Loucy (cell line): ENCODE data around the gene RRAGA.

Experiments used
- H2AFZ ChIP-seq: fragments of 200-600 bp; sonication (generic); 2 replicates; pipeline ENCODE4 v1.6.0; 2016; ENCODE audit warnings: antibody characterized with exemption, mild to moderate bottlenecking, low read length, moderate library complexity
- H3F3A ChIP-seq: fragments of 200-600 bp; 2 replicates; pipeline ENCODE4 v1.6.0; 2016; ENCODE audit warnings: antibody characterized with exemption, low read depth, mild to moderate bottlenecking
- H3K27me3 ChIP-seq: fragments of 200-600 bp; sonication (generic); 2 replicates; pipeline ENCODE4 v1.6.1; 2014; ENCODE audit warnings: low read length, mild to moderate bottlenecking; ENCODE audit not compliant: insufficient read depth, poor library complexity, severe bottlenecking
- H3K36me3 ChIP-seq: fragments of 200-600 bp; sonication (generic); 2 replicates; pipeline ENCODE4 v1.6.1; 2016; ENCODE audit warnings: low read length; ENCODE audit not compliant: insufficient read depth
- H3K4me1 ChIP-seq: fragments of 200-600 bp; sonication (generic); 2 replicates; pipeline ENCODE4 v1.5.1; 2014; ENCODE audit warnings: low read length, mild to moderate bottlenecking; ENCODE audit not compliant: insufficient read depth, poor library complexity, severe bottlenecking
- H3K4me2 ChIP-seq: fragments of 200-600 bp; sonication (generic); 2 replicates; pipeline ENCODE4 v1.6.0; 2014; ENCODE audit warnings: antibody characterized with exemption, low read length, low read depth, mild to moderate bottlenecking; ENCODE audit not compliant: poor library complexity, severe bottlenecking
- H3K4me3 ChIP-seq: fragments of 200-600 bp; sonication (generic); 2 replicates; pipeline ENCODE4 v1.5.1; 2014; ENCODE audit warnings: low read length, mild to moderate bottlenecking, mixed read lengths; ENCODE audit not compliant: poor library complexity, severe bottlenecking
- H3K79me2 ChIP-seq: fragments of 200-600 bp; sonication (generic); 2 replicates; pipeline ENCODE4 v1.6.1; 2014; ENCODE audit warnings: low read length; ENCODE audit not compliant: insufficient read depth
- H3K9ac ChIP-seq: fragments of 200-600 bp; sonication (generic); 2 replicates; pipeline ENCODE4 v1.6.0; 2014; ENCODE audit warnings: mild to moderate bottlenecking, low read depth, low read length, moderate library complexity; ENCODE audit not compliant: poor library complexity, severe bottlenecking
- H3K9me2 ChIP-seq: fragments of 200-600 bp; sonication (generic); replicated peaks from 2 replicates; pipeline ENCODE4 v1.6.1; 2016; ENCODE audit warnings: low read depth, low read length, mixed read lengths
- H3K9me3 ChIP-seq: fragments of 200-600 bp; sonication (generic); 2 replicates; pipeline ENCODE4 v1.6.1; 2014; ENCODE audit warnings: mild to moderate bottlenecking, antibody characterized with exemption, low read length, low read depth; ENCODE audit not compliant: insufficient read depth
- H4K20me1 ChIP-seq: fragments of 200-600 bp; sonication (generic); 2 replicates; pipeline ENCODE4 v1.6.0; 2014; ENCODE audit warnings: antibody characterized with exemption, low read length, mild to moderate bottlenecking; ENCODE audit not compliant: insufficient read depth, poor library complexity, severe bottlenecking
- EZH2phosphoT487 ChIP-seq: fragments of 200-600 bp; IDR thresholded peaks from 2 replicates; pipeline ENCODE4 v1.6.1; 2018; ENCODE audit warnings: antibody characterized with exemption, mild to moderate bottlenecking, moderate library complexity, borderline replicate concordance
- TF ChIP-seq, protein P1 (sequence below): fragments of 200-600 bp; sonication (generic); conservative IDR thresholded peaks from 2 replicates; pipeline ENCODE4 v1.5.1; 2014; ENCODE audit warnings: mild to moderate bottlenecking, antibody characterized with exemption, low read length

Gene RRAGA

DNA sequence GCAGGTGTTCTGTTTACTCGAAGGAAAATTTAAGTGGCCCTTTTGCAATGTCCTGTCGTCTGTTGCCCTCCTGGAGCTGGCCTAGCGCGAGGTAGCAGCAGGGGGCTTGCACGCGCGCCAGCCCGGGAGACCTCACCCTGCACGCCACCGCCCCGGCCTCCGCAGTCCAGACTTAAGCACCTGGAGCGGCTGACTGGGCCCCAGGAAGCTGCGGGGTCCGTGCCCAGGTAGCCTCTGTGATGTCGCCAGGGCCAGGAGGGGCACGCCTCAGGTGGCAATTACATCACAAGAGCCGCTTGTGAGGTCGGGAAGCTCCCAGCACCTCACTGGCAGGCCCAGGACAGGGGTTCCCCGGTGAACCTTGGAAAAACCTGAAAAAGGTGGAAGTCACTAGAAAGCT, 16.2 kb upstream of the RRAGA start, which contains the start of gene SAXO1:
TSS of gene SAXO1 (minus strand) at position 195 of the 400 bp plus-strand sequence. CDS start 301 bp downstream, outside the sequence.
- Histone ChIP-seq H4K20me1 (no peaks in the 10 kb centered on the region), H3K4me3 (no peak within 1 kb of the TSS), H3K4me2 (no peak within 1 kb of the TSS), H2AFZ (no peak within 1 kb of the TSS), H3F3A (no peaks in the 10 kb centered on the region), H3K9me3 (no peaks in the 10 kb centered on the region), H3K79me2 (no peaks in the 10 kb centered on the region), H3K9me2 (no peaks in the 10 kb centered on the region), H3K36me3 (no peaks in the 10 kb centered on the region), H3K4me1 (no peaks in the 10 kb centered on the region), H3K27me3 (no peaks in the 10 kb centered on the region), H3K9ac (no peak within 1 kb of the TSS)
- TF ChIP-seq, protein P1, sequence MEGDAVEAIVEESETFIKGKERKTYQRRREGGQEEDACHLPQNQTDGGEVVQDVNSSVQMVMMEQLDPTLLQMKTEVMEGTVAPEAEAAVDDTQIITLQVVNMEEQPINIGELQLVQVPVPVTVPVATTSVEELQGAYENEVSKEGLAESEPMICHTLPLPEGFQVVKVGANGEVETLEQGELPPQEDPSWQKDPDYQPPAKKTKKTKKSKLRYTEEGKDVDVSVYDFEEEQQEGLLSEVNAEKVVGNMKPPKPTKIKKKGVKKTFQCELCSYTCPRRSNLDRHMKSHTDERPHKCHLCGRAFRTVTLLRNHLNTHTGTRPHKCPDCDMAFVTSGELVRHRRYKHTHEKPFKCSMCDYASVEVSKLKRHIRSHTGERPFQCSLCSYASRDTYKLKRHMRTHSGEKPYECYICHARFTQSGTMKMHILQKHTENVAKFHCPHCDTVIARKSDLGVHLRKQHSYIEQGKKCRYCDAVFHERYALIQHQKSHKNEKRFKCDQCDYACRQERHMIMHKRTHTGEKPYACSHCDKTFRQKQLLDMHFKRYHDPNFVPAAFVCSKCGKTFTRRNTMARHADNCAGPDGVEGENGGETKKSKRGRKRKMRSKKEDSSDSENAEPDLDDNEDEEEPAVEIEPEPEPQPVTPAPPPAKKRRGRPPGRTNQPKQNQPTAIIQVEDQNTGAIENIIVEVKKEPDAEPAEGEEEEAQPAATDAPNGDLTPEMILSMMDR: no peak
- no peak for TF ChIP-seq EZH2phosphoT487

DNA sequence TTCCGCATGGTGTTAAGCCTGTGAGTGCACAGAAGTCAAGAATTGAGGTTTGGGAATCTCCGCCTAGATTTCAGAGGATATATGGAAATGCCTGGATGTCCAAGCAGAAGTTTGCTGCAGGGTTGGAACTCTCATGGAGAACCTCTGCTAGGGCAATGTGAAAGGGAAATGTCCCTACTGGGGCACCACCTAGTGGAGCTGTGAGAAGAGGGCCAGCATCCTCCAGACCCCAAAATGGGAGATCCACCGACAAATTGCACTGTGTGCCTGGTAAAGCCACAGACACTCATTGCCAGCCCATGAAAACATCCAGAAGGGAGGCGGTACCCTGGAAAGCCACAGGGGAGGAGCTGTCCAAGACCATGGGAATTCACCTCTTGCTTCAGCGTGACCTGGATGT, 12.6 kb upstream of the RRAGA start:
- Histone ChIP-seq H3F3A (no peaks in the 10 kb centered on the region), H3K9ac (no peak overlapping the region), H2AFZ (no peak overlapping the region), H3K4me3 (no peak overlapping the region), H3K4me1 (no peaks in the 10 kb centered on the region), H3K79me2 (no peaks in the 10 kb centered on the region), H3K36me3 (no peaks in the 10 kb centered on the region), H3K9me3 (no peaks in the 10 kb centered on the region), H3K27me3 (no peaks in the 10 kb centered on the region), H3K9me2 (no peaks in the 10 kb centered on the region), H3K4me2 (no peak overlapping the region), H4K20me1 (no peaks in the 10 kb centered on the region)
- no peak for TF ChIP-seq EZH2phosphoT487
- TF ChIP-seq, protein P1: peak; percentile 40; the same call in 1 of the 2 replicates

DNA sequence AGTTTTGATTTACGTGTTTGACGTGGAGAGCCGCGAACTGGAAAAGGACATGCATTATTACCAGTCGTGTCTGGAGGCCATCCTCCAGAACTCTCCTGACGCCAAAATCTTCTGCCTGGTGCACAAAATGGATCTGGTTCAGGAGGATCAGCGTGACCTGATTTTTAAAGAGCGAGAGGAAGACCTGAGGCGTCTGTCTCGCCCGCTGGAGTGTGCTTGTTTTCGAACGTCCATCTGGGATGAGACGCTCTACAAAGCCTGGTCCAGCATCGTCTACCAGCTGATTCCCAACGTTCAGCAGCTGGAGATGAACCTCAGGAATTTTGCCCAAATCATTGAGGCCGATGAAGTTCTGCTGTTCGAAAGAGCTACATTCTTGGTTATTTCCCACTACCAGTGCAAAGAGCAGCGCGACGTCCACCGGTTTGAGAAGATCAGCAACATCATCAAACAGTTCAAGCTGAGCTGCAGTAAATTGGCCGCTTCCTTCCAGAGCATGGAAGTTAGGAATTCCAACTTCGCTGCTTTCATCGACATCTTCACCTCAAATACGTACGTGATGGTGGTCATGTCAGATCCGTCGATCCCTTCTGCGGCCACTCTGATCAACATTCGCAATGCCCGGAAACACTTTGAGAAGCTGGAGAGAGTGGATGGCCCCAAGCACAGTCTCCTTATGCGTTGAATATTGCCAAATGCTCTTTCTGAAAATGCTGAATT, 850 bp downstream of the RRAGA start:
- Histone ChIP-seq H3F3A (no peaks in the 10 kb centered on the region; the same call in 1 of the 2 replicates), H3K9ac (peak overlapping the region; percentile 84), H3K27me3 (no peaks in the 10 kb centered on the region), H4K20me1 (peaks cover 7% of the 10 kb centered on the region), H3K4me2 (peak overlapping the region; percentile 76), H3K4me1 (peaks cover 5% of the 10 kb centered on the region), H3K4me3 (peak overlapping the region; percentile 78), H3K9me3 (no peaks in the 10 kb centered on the region), H3K79me2 (peaks cover 31% of the 10 kb centered on the region), H3K36me3 (no peaks in the 10 kb centered on the region), H2AFZ (peak overlapping the region; percentile 86; the same call in 1 of the 2 replicates), H3K9me2 (no peaks in the 10 kb centered on the region)
- TF ChIP-seq EZH2phosphoT487: no peak
- TF ChIP-seq, protein P1: no peak
